ENCODE data around the gene HDAC10. TPM values are rescaled to one million over a fixed set of nuclear protein-coding genes. Genes with fewer than 3 reads are reported as not detected.

Gene HDAC10
- total RNA-seq, 4 donors from 2014 or later: 57.3 to 165 (median 119) TPM

DNA sequence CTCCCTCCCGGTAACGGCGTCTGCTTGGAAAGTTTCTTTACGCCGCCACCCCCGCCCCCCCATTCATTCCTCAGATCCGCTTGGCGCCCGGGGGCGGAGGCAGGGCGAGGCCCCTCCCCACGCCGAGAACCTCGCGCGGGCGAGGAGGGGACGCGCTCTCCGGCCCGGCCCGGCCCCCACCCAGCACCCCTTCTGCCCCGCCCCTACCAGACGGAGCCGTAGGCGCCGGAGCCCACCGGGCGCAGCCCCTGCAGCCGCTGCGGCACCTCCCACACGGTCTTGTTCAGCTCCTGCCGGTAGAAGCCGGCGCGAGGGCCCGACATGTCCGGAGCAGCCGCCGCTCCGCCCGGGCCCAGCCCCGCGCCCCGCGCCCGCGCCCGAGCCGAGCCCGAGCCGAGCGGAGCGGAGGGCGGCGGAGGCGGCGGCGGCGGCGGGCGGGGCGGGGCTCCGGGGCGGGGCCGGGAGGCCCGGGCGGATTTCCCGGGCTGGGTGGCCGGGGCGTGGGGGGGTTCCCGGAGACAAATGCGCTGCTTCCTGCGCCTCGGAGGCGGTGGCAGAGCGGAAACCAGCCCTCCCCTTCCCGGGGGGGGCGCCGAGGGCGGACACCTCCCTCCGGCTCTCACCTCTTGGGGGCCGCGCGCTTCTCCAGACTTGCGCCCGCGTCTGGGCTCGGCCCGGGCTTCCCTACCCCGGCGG, 19.1 kb upstream of the HDAC10 start, which contains the start of gene MAPK11:
TSS of gene MAPK11 (minus strand) at position 411 of the 696 bp plus-strand sequence. CDS start at position 323, 88 bp downstream.
- Histone ChIP-seq H3K4me1 (peaks cover 7 to 55% (median 27%) of the 10 kb centered on the region in 4 donors), H3K9me3 (no peaks in the 10 kb centered on the region), H3K4me3 (peak within 1 kb of the TSS; percentile 36 to 63 (median 53)), H3K36me3 (peaks cover 0 to 8% (median 0%) of the 10 kb centered on the region in 3 donors), H3K27me3 (no peaks in the 10 kb centered on the region), H3K27ac (peak within 1 kb of the TSS in 3 of 4 donors; percentile 30 to 58 (median 36))
- TF ChIP-seq, protein P1, sequence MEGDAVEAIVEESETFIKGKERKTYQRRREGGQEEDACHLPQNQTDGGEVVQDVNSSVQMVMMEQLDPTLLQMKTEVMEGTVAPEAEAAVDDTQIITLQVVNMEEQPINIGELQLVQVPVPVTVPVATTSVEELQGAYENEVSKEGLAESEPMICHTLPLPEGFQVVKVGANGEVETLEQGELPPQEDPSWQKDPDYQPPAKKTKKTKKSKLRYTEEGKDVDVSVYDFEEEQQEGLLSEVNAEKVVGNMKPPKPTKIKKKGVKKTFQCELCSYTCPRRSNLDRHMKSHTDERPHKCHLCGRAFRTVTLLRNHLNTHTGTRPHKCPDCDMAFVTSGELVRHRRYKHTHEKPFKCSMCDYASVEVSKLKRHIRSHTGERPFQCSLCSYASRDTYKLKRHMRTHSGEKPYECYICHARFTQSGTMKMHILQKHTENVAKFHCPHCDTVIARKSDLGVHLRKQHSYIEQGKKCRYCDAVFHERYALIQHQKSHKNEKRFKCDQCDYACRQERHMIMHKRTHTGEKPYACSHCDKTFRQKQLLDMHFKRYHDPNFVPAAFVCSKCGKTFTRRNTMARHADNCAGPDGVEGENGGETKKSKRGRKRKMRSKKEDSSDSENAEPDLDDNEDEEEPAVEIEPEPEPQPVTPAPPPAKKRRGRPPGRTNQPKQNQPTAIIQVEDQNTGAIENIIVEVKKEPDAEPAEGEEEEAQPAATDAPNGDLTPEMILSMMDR (IDR thresholded peaks at IDR 0.05): no peak
- no peak for TF ChIP-seq POLR2A (IDR thresholded peaks at IDR 0.05)
- DNase-seq: peak; percentile 63 to 82 (median 63)

DNA sequence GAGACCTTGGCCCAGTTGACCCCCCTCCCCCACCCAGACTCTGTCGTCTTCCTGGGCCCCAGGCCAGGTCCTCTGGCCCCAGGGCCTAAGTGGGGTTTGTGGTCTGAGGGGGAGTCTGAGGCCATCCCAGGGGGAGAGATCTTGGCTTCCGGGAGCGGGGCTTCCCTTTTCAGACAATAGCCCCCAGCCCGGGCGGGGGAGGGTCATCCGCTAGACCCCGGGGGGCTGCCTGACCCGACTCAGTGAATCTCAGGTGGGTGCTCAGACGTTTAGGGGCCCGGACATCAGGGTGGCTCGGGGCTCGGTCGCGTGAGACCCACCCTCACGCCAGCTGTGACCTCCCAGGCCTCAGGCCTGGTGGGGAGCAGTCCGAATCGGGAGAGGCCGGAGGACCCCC, 18.5 kb upstream of the HDAC10 start:
- H3K36me3 ChIP-seq: peaks cover 0 to 4% (median 0%) of the 10 kb centered on the region in 3 donors
- H3K27ac ChIP-seq: peak overlapping the region in 1 of 4 donors; percentile 58
- peak overlapping the region; percentile 36 to 63 (median 53) for H3K4me3 ChIP-seq
- TF ChIP-seq, protein P1 (IDR thresholded peaks at IDR 0.05): no peak
- no peak for TF ChIP-seq POLR2A (IDR thresholded peaks at IDR 0.05)
- peaks cover 7 to 55% (median 27%) of the 10 kb centered on the region in 4 donors for H3K4me1 ChIP-seq
- no peaks in the 10 kb centered on the region for H3K9me3 ChIP-seq
- no peak for DNase-seq
- no peaks in the 10 kb centered on the region for H3K27me3 ChIP-seq

DNA sequence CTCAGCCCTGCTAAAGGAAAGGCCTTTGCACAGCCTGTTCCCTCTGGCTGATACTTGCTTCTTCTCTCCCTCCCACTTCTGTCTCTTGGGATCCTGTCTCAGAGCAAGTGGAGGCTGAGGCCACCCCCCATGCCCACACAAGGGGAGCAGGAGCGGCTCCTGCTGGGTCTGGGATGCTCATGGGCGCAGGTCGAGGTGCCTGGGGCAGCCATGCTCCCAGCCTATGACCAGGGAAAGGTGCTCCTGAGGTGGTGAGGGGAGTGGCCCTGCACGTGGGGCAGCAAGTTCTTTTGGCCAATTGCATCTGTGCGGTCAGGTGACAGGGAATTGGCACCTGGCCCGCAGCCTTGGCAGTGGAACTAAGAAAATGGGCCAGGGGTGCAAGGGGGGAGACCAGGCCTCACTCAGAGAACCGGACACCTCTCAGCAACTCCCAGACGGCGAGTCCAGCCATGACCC, 17.6 kb upstream of the HDAC10 start:
- no peak for TF ChIP-seq POLR2A (IDR thresholded peaks at IDR 0.05)
- TF ChIP-seq, protein P1 (IDR thresholded peaks at IDR 0.05): no peak
- H3K27me3 ChIP-seq: no peaks in the 10 kb centered on the region
- no peak for DNase-seq

DNA sequence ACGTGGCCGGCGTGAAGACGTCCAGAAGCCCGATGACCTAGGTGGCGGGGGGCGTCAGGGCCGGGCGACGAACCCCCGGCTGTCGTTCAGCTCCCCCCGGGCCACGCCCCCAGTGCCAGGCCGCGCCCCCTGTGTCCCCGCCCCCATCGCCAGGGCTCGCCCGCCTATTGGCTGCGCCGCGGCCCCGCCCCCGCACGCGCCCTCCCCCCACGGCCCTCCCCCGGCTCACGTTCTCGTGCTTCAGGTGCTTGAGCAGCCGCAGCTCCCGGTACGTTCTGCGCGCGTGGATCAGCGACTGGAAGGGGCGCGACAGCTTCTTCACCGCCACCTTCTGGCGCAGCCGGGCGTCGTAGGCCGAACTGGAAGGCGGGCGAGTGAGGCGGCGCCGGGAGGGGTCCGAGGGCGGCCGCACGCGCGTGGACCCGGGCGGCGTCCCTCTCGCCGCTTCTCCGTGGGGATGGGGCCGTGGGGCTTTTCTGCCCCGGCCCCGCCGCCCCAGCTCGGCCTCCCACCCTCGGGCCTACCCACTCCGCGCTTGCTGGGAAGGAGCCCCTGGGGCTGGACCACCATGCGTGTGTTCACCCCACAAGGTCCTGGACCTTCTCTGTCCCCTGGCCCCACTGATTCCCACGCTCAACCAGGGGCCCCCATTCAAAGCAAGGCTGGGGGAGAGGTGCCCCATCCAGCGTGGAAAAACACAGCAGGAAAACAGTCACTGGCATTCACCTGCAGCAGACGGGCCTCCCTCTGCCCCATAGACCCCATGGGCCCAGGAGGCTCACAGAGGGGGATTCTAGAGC, 16.7 kb upstream of the HDAC10 start:
- Histone ChIP-seq H3K4me1 (peaks cover 7 to 55% (median 27%) of the 10 kb centered on the region in 4 donors), H3K27me3 (no peaks in the 10 kb centered on the region), H3K36me3 (no peaks in the 10 kb centered on the region), H3K9me3 (no peaks in the 10 kb centered on the region), H3K27ac (no peak overlapping the region), H3K4me3 (peak overlapping the region in 2 of 4 donors; percentile 17 to 39)
- no peak for TF ChIP-seq POLR2A (IDR thresholded peaks at IDR 0.05)
- TF ChIP-seq, protein P1 (IDR thresholded peaks at IDR 0.05): peak in 2 of 6 experiments; percentile 24 to 36
- DNase-seq: peak in 2 of 3 donors; percentile 71 to 83

More for the DNA sequence above, 17.6 kb upstream of the HDAC10 start:
- H3K4me3 ChIP-seq: no peak overlapping the region
- peaks cover 7 to 55% (median 27%) of the 10 kb centered on the region in 4 donors for H3K4me1 ChIP-seq
- H3K36me3 ChIP-seq: no peaks in the 10 kb centered on the region
- H3K9me3 ChIP-seq: no peaks in the 10 kb centered on the region
- no peak overlapping the region for H3K27ac ChIP-seq

DNA sequence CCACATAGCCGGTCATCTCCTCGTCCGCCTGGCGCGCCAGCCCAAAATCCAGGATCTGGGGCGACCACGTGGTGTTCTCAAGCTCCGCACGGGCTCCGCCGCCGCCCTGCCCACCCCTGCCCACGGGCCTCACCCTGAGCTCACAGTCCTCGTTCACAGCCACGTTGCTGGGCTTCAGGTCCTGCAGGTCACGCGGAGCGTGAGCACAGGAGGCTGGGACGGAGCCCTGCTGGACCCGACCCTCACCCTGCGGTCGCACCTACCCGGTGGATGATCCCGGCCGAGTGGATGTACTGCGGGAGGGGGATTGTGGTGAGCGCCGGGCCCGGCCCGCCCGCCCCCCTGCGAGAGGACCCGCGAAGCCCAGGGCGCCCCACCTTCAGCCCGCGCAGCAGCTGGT, 15.9 kb upstream of the HDAC10 start:
- Histone ChIP-seq H3K27ac (no peak overlapping the region), H3K9me3 (no peaks in the 10 kb centered on the region), H3K4me1 (peaks cover 7 to 57% (median 29%) of the 10 kb centered on the region in 4 donors), H3K27me3 (peaks cover 0 to 7% of the 10 kb centered on the region in 2 donors), H3K4me3 (peak overlapping the region in 2 of 4 donors; percentile 17 to 39), H3K36me3 (no peaks in the 10 kb centered on the region)
- DNase-seq: no peak
- no peak for TF ChIP-seq POLR2A (IDR thresholded peaks at IDR 0.05)
- TF ChIP-seq, protein P1 (IDR thresholded peaks at IDR 0.05): no peak
